Breast epithelium (tissue), 4 donors: ENCODE data around the gene LMNA. TPM values are rescaled to one million over a fixed set of nuclear protein-coding genes. Genes with fewer than 3 reads are reported as not detected.
"Not testable (repeated sequence)": the region's sequence is repeated elsewhere in the genome, so short reads cannot be mapped to it uniquely, and the experiment has no call there.

Experiments used
- DNase-seq, 2 donors: peaks; one replicate each; pipeline ENCODE4 v3.0.0-alpha.2; 2019; ENCODE audit warnings: low spot score in 2 of 2
- H3K27ac ChIP-seq, 2 donors: fragments of 200-600 bp; sonication (generic) in 1 of 2; one replicate each; pipeline ENCODE4 v1.5.1; 2016 to 2019; ENCODE audit warnings: mild to moderate bottlenecking in 1 of 2
- H3K27me3 ChIP-seq, 2 donors: fragments of 200-600 bp; sonication (generic) in 1 of 2; one replicate each; pipeline versions ENCODE4 v1.5.1 to v1.6.0; 2017 to 2019; ENCODE audit warnings: control low read depth in 1 of 2, mild to moderate bottlenecking in 1 of 2
- H3K36me3 ChIP-seq: fragments of 200-600 bp; one replicate; pipeline ENCODE4 v1.5.1; 2019
- H3K4me1 ChIP-seq, 2 donors: fragments of 200-600 bp; sonication (generic); one replicate each; pipeline ENCODE4 v1.5.1; 2016 to 2019; ENCODE audit warnings: control low read depth in 1 of 2
- H3K4me3 ChIP-seq, 3 donors: fragments of 200-600 bp; sonication (generic); 1 replicate in 2 of 3; 2 replicates in 1 of 3; pipeline ENCODE4 v1.5.1; 2016 to 2019; ENCODE audit warnings: mild to moderate bottlenecking in 3 of 3, moderate library complexity in 2 of 3
- H3K9me3 ChIP-seq, 2 donors: fragments of 200-600 bp; sonication (generic) in 1 of 2; one replicate each; pipeline ENCODE4 v1.5.1; 2016 to 2019; ENCODE audit warnings: control low read depth in 1 of 2
- CTCF ChIP-seq, 3 donors: fragments of 450-650 bp; IDR thresholded peaks; one replicate each; pipeline ENCODE4 v1.5.1; 2016 to 2017; ENCODE audit warnings: antibody characterized with exemption in 3 of 3, mild to moderate bottlenecking in 3 of 3, moderate library complexity in 3 of 3
- POLR2A ChIP-seq: fragments of 450-650 bp; IDR thresholded peaks from one replicate; pipeline ENCODE4 v1.6.1; 2016; ENCODE audit warnings: antibody characterized with exemption, mild to moderate bottlenecking, moderate library complexity
- POLR2AphosphoS5 ChIP-seq, 3 donors: sonication (generic); formaldehyde crosslinking; IDR thresholded peaks; one replicate each; pipeline ENCODE4 v1.6.1; 2017; ENCODE audit warnings: antibody characterized with exemption in 3 of 3
- intact Hi-C: fragments of 100-400 bp; cut with DNase I; formaldehyde crosslinking; loops from one replicate; pipeline ENCODE4 v1.15.1; 2023; ENCODE audit warnings: low total_unique reads
- total RNA-seq, 3 donors: library from RNA; depleted of rRNA; stranded (reverse); fragments of >200 nt; gene quantifications; one replicate each; pipeline ENCODE4 v1.1.0, GENCODE V29; 2016

Gene LMNA
- total RNA-seq, 3 donors from 2014 or later, result 292 to 367 (median 319) TPM

- Histone ChIP-seq H3K9me3 (no peaks in the 10 kb centered on the region), H3K4me3 (peak overlapping the region; percentile 95 to 100 (median 98)), H3K27me3 (no peaks in the 10 kb centered on the region), H3K4me1 (peaks cover 3 to 28% of the 10 kb centered on the region in 2 donors), H3K36me3 (no peaks in the 10 kb centered on the region), H3K27ac (peak overlapping the region; percentile 97 to 98)
- peak; percentile 75 to 76 for DNase-seq
- no peak for TF ChIP-seq POLR2A
- TF ChIP-seq POLR2AphosphoS5 (IDR thresholded peaks at IDR 0.05), result peak; percentile 69 to 81 (median 72)
- intact Hi-C loops, result no loop called here
Observed at GRCh38 chr1:156115514-156116374, 1.2 kb downstream of the LMNA start.

- H3K36me3 ChIP-seq, H3K27me3 ChIP-seq, DNase-seq, intact Hi-C loops, H3K9me3 ChIP-seq: not testable (repeated sequence)
- Histone ChIP-seq H3K27ac (peak overlapping the region; percentile 97 to 98), H3K4me3 (peak overlapping the region; percentile 95 to 100 (median 98)), H3K4me1 (peaks cover 9 to 34% of the 10 kb centered on the region in 2 donors)
Observed at GRCh38 chr1:156116731-156117130, 2.2 kb downstream of the LMNA start.

GRCh38 chr1:156117414-156118176 lies 3.1 kb downstream of the LMNA start:
- H3K4me3 ChIP-seq, result peak overlapping the region; percentile 95 to 100 (median 98)
- no peaks in the 10 kb centered on the region for H3K36me3 ChIP-seq
- no peaks in the 10 kb centered on the region for H3K9me3 ChIP-seq
- H3K27me3 ChIP-seq, result no peaks in the 10 kb centered on the region
- peak overlapping the region; percentile 94 to 98 for H3K27ac ChIP-seq
- TF ChIP-seq POLR2AphosphoS5 (IDR thresholded peaks at IDR 0.05), result no peak
- TF ChIP-seq POLR2A, result no peak
- TF ChIP-seq CTCF (IDR thresholded peaks at IDR 0.05), result no peak
- intact Hi-C loops, result no loop called here
- DNase-seq, result no peak
- peaks cover 10 to 43% of the 10 kb centered on the region in 2 donors for H3K4me1 ChIP-seq

- H3K27me3 ChIP-seq, result no peaks in the 10 kb centered on the region
- H3K4me1 ChIP-seq, result peaks cover 10 to 48% of the 10 kb centered on the region in 2 donors
- intact Hi-C loops, result no loop called here
- no peaks in the 10 kb centered on the region for H3K36me3 ChIP-seq
- H3K4me3 ChIP-seq, result peak overlapping the region; percentile 95 to 100 (median 98)
- H3K9me3 ChIP-seq, result no peaks in the 10 kb centered on the region
- peak in 1 of 3 donors; percentile 9 for TF ChIP-seq CTCF (IDR thresholded peaks at IDR 0.05)
- peak in 1 of 3 donors; percentile 52 for TF ChIP-seq POLR2AphosphoS5 (IDR thresholded peaks at IDR 0.05)
- TF ChIP-seq POLR2A, result peak; percentile 15
- DNase-seq, result peak in 1 of 2 donors; percentile 73
- H3K27ac ChIP-seq, result peak overlapping the region; percentile 94 to 98
Observed at GRCh38 chr1:156118177-156118868, 3.8 kb downstream of the LMNA start.

- Histone ChIP-seq H3K36me3 (no peaks in the 10 kb centered on the region), H3K27ac (peak overlapping the region; percentile 94 to 98), H3K4me1 (peaks cover 18 to 51% of the 10 kb centered on the region in 2 donors), H3K9me3 (no peaks in the 10 kb centered on the region), H3K27me3 (no peaks in the 10 kb centered on the region), H3K4me3 (peak overlapping the region; percentile 95 to 100 (median 98))
- TF ChIP-seq CTCF (IDR thresholded peaks at IDR 0.05) (no peak), POLR2A (no peak), POLR2AphosphoS5 (IDR thresholded peaks at IDR 0.05) (no peak)
- intact Hi-C loops, result no loop called here
- DNase-seq, result no peak
Observed at GRCh38 chr1:156119503-156120209, 5.1 kb downstream of the LMNA start.
